ENCODE measurements around the gene ATOH1. TPM values are rescaled to one million over a fixed set of nuclear protein-coding genes. Genes with fewer than 3 reads are reported as not detected.

Gene ATOH1
- total RNA-seq, 1 experiment from 2014 or later, result not detected

DNA sequence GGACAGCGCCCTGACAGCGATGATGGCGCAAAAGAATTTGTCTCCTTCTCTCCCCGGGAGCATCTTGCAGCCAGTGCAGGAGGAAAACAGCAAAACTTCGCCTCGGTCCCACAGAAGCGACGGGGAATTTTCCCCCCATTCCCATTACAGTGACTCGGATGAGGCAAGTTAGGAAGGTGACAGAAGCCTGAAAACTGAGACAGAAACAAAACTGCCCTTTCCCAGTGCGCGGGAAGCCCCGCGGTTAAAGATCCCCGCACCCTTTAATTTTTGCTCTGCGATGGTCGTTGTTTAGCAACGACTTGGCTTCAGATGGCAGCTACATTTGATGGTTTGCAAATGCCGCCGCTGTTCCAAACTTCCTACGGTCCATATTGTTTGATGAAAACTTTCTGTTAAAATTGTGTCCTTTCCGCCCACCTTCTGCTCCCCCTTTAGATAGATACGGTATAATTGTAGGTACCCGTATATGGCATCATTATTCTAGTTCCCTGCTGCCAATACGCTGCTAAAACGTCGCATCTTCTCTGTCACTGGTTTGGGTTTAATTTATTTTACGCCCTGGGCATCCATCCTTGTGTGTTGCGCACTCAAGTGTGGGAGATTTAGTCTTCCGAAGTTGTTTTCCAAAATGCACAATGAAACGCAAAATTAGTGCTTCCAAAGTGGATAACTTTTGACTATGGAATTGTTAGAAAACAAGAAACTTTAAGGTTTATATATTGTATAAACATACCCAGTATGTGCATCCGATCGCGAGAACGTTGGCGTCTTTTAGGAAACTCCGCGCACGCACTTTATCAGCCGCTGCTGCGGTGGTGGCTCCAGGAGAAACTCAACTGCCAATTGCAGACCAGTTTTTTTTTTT lies 1.5 kb downstream of the ATOH1 start:
- H3K9me3 ChIP-seq (ENCODE audit: control insufficient read depth, insufficient read depth, low read depth, low read length), result no peaks in the 10 kb centered on the region
- no TSS peak for BruUV-seq (replicated peaks)
- intact Hi-C loops (cut with micrococcal nuclease; ENCODE audit: unreplicated experiment) (no loop called here), in situ Hi-C loops (cut with HindIII; ENCODE audit: low pct_unique_long_range_greater_than_20kb, low sequenced_read_pairs) (no loop called here)
- no peak overlapping the region for H3K4me3 ChIP-seq (ENCODE audit: low read depth in 2 of 2, low read length in 2 of 2)
- no peak for DNase-seq (ENCODE audit: low read depth, low spot score)
- no peak overlapping the region for H3K27ac ChIP-seq (ENCODE audit: low read length)
- peaks cover 13% of the 10 kb centered on the region for H3K27me3 ChIP-seq (ENCODE audit: control insufficient read depth, insufficient read depth, low read length)
- no peaks in the 10 kb centered on the region for H3K36me3 ChIP-seq (ENCODE audit: control insufficient read depth, insufficient read depth, low read length)
- ChIA-PET CTCF (no interaction called here), POLR2A (no interaction called here)
- TF ChIP-seq TCF7L2 (IDR thresholded peaks at IDR 0.05; ENCODE audit: low read depth, low read length) (no peak), POLR2AphosphoS5 (IDR thresholded peaks at IDR 0.05; ENCODE audit: low read depth, low read length) (no peak), SIN3A (IDR thresholded peaks at IDR 0.05; ENCODE audit: borderline replicate concordance, insufficient read depth, low read depth, low read length) (no peak)
- TF ChIP-seq, protein P1, sequence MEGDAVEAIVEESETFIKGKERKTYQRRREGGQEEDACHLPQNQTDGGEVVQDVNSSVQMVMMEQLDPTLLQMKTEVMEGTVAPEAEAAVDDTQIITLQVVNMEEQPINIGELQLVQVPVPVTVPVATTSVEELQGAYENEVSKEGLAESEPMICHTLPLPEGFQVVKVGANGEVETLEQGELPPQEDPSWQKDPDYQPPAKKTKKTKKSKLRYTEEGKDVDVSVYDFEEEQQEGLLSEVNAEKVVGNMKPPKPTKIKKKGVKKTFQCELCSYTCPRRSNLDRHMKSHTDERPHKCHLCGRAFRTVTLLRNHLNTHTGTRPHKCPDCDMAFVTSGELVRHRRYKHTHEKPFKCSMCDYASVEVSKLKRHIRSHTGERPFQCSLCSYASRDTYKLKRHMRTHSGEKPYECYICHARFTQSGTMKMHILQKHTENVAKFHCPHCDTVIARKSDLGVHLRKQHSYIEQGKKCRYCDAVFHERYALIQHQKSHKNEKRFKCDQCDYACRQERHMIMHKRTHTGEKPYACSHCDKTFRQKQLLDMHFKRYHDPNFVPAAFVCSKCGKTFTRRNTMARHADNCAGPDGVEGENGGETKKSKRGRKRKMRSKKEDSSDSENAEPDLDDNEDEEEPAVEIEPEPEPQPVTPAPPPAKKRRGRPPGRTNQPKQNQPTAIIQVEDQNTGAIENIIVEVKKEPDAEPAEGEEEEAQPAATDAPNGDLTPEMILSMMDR (IDR thresholded peaks at IDR 0.05), result no peak
- TF ChIP-seq, protein P2, sequence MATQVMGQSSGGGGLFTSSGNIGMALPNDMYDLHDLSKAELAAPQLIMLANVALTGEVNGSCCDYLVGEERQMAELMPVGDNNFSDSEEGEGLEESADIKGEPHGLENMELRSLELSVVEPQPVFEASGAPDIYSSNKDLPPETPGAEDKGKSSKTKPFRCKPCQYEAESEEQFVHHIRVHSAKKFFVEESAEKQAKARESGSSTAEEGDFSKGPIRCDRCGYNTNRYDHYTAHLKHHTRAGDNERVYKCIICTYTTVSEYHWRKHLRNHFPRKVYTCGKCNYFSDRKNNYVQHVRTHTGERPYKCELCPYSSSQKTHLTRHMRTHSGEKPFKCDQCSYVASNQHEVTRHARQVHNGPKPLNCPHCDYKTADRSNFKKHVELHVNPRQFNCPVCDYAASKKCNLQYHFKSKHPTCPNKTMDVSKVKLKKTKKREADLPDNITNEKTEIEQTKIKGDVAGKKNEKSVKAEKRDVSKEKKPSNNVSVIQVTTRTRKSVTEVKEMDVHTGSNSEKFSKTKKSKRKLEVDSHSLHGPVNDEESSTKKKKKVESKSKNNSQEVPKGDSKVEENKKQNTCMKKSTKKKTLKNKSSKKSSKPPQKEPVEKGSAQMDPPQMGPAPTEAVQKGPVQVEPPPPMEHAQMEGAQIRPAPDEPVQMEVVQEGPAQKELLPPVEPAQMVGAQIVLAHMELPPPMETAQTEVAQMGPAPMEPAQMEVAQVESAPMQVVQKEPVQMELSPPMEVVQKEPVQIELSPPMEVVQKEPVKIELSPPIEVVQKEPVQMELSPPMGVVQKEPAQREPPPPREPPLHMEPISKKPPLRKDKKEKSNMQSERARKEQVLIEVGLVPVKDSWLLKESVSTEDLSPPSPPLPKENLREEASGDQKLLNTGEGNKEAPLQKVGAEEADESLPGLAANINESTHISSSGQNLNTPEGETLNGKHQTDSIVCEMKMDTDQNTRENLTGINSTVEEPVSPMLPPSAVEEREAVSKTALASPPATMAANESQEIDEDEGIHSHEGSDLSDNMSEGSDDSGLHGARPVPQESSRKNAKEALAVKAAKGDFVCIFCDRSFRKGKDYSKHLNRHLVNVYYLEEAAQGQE (IDR thresholded peaks at IDR 0.05; ENCODE audit: insufficient read depth in 1 of 2, low read depth in 2 of 2, low read length in 1 of 2), result no peak
- ATAC-seq, result no peak
- H3K4me1 ChIP-seq (ENCODE audit: control insufficient read depth, insufficient read depth, low read length), result no peaks in the 10 kb centered on the region; the same call in 1 of the 2 replicates

DNA sequence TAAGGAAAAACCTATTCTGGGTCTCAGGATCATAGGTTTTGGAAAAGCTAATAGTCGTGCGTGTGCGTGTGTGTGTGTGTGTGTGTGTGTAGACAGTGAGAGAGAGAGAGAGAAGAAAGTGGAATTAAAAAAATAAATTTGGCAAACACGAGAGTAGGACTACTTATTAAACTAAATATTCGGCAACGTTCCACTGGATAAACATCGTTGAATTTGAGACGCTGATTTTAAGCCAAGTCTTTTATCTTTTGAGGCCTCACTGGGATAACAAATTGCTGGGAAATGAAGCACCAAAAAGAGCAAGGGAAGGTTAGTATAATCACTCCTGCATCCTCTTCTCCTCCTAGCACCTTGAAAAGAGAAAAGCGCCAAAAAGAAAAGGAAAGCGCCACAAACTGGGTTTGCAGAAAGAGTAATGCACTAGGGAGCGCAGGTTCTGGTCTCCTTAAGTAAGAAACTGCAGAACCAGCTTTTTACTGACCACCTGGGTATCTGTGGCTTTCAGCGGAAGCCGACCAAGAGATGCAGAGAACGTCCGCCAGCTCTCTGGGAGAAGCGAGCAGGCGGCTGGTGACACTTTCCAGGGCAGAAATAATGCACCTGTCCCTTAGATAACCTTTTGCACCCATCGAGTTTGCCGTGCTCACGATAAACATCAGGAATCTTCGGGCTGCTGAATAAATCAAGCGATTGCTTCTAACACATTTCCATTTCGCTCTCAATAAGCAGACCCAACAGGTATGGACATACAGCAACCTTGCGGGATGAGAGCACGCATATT lies 3.4 kb downstream of the ATOH1 start:
- no peaks in the 10 kb centered on the region for H3K36me3 ChIP-seq (ENCODE audit: control insufficient read depth, insufficient read depth, low read length)
- TF ChIP-seq, protein P1 (IDR thresholded peaks at IDR 0.05), result no peak
- TF ChIP-seq TCF7L2 (IDR thresholded peaks at IDR 0.05; ENCODE audit: low read depth, low read length) (no peak), SIN3A (IDR thresholded peaks at IDR 0.05; ENCODE audit: borderline replicate concordance, insufficient read depth, low read depth, low read length) (no peak), POLR2AphosphoS5 (IDR thresholded peaks at IDR 0.05; ENCODE audit: low read depth, low read length) (no peak)
- TF ChIP-seq, protein P2 (IDR thresholded peaks at IDR 0.05; ENCODE audit: insufficient read depth in 1 of 2, low read depth in 2 of 2, low read length in 1 of 2), result no peak
- H3K27me3 ChIP-seq (ENCODE audit: control insufficient read depth, insufficient read depth, low read length), result peaks cover 13% of the 10 kb centered on the region
- ChIA-PET CTCF (no interaction called here), POLR2A (no interaction called here)
- in situ Hi-C loops (cut with HindIII; ENCODE audit: low pct_unique_long_range_greater_than_20kb, low sequenced_read_pairs), result no loop called here
- intact Hi-C loops (cut with micrococcal nuclease; ENCODE audit: unreplicated experiment), result no loop called here
- BruUV-seq (replicated peaks), result no TSS peak
- no peak overlapping the region for H3K27ac ChIP-seq (ENCODE audit: low read length)
- no peaks in the 10 kb centered on the region for H3K9me3 ChIP-seq (ENCODE audit: control insufficient read depth, insufficient read depth, low read depth, low read length)
- no peak for ATAC-seq
- no peak overlapping the region for H3K4me3 ChIP-seq (ENCODE audit: low read depth in 2 of 2, low read length in 2 of 2)
- no peak for DNase-seq (ENCODE audit: low read depth, low spot score)
- H3K4me1 ChIP-seq (ENCODE audit: control insufficient read depth, insufficient read depth, low read length), result no peaks in the 10 kb centered on the region; the same call in 1 of the 2 replicates
